T-helper 1 cell treated with Interleukin-12 subunit alpha and Interleukin-12 subunit beta and Interleukin-4 antibody, amounts not matched to agents 30 ng/mL and 1 ng/mL, for 36 hours (primary cell): ENCODE measurements around the gene SORCS2. TPM values are rescaled to one million over a fixed set of nuclear protein-coding genes. Genes with fewer than 3 reads are reported as not detected.

ENCODE experiments used
- intact Hi-C: fragments of 100-400 bp; cut with micrococcal nuclease; formaldehyde crosslinking; loops from one replicate; pipeline ENCODE4 v1.15.1; 2024
- total RNA-seq: library from RNA; stranded (reverse); gene quantifications from 2 replicates; pipeline ENCODE4 v1.2.3, GENCODE V29; 2022

SORCS2 gene
- total RNA-seq, 1 donor from 2014 or later: not detected

- intact Hi-C loops: no loop called here
Measured at GRCh38 chr4:7322166-7322991, 130.0 kb downstream of the SORCS2 start.

GRCh38 chr4:7323461-7323871 lies 131.1 kb downstream of the SORCS2 start:
- intact Hi-C loops: no loop called here

- intact Hi-C loops: no loop called here
Measured at GRCh38 chr4:7323872-7324650, 131.7 kb downstream of the SORCS2 start.

GRCh38 chr4:7324651-7325121 lies 132.3 kb downstream of the SORCS2 start:
- intact Hi-C loops: no loop called here

GRCh38 chr4:7325541-7325940 lies 133.2 kb downstream of the SORCS2 start:
- intact Hi-C loops: no loop called here

GRCh38 chr4:7326306-7326692 lies 134.0 kb downstream of the SORCS2 start:
- intact Hi-C loops: no loop called here

- intact Hi-C loops: no loop called here
Measured at GRCh38 chr4:7326693-7327340, 134.5 kb downstream of the SORCS2 start.

GRCh38 chr4:7327341-7327885 lies 135.1 kb downstream of the SORCS2 start:
- intact Hi-C loops: no loop called here

- intact Hi-C loops: no loop called here
Measured at GRCh38 chr4:7328162-7328912, 136.0 kb downstream of the SORCS2 start.

- intact Hi-C loops: no loop called here
Measured at GRCh38 chr4:7328913-7329638, 136.7 kb downstream of the SORCS2 start.

- intact Hi-C loops: no loop called here
Measured at GRCh38 chr4:7330031-7330596, 137.8 kb downstream of the SORCS2 start.

GRCh38 chr4:7330811-7331681 lies 138.7 kb downstream of the SORCS2 start:
- intact Hi-C loops: no loop called here

- intact Hi-C loops: no loop called here
Measured at GRCh38 chr4:7331682-7332000, 139.3 kb downstream of the SORCS2 start.

GRCh38 chr4:7332216-7333023 lies 140.1 kb downstream of the SORCS2 start:
- intact Hi-C loops: no loop called here

GRCh38 chr4:7333024-7333780 lies 140.9 kb downstream of the SORCS2 start:
- intact Hi-C loops: no loop called here

- intact Hi-C loops: no loop called here
Measured at GRCh38 chr4:7333801-7334421, 141.6 kb downstream of the SORCS2 start.
